GM13977 (cell line): ENCODE measurements around the gene CFAP52.

Experiments
- DNase-seq: peaks from one replicate; pipeline ENCODE4 v3.0.0; 2012; ENCODE audit warnings: low spot score
- CTCF ChIP-seq: IDR thresholded peaks from 2 replicates; pipeline ENCODE4 v1.5.1; 2012; ENCODE audit warnings: mild to moderate bottlenecking, control low read depth; ENCODE audit not compliant: insufficient read depth; ENCODE audit errors: extremely low read depth, missing control alignments
- in situ Hi-C: fragments of 300-500 bp; cut with MboI; formaldehyde crosslinking; loops from one replicate; pipeline ENCODE4 v1.12.0; 2022; ENCODE audit warnings: low sequenced_read_pairs, low pct_unique_long_range_greater_than_20kb, mixed read lengths, inconsistent platforms; ENCODE audit not compliant: unreplicated experiment

The CFAP52 gene

DNA sequence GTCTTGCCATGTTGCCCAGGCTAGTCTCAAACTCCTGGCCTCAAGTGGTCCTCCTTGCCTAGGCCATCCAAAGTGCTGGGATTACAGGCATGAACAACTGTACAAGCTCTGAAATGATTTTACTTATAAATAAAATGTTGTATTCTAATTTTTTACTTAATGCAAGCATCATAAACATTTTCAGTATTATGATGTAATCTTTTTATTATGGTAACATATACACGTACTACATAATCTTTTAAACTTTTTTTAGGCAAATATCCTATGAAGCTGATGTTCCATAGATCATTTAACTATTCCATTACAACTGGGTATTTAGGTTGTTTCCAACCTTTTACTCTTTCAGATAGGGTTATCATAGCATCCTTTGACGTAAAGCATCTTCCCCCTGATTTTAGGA is 35.1 kb downstream of the CFAP52 start:
- in situ Hi-C loops: no loop called here
- no peak for DNase-seq
- no peak for TF ChIP-seq CTCF

DNA sequence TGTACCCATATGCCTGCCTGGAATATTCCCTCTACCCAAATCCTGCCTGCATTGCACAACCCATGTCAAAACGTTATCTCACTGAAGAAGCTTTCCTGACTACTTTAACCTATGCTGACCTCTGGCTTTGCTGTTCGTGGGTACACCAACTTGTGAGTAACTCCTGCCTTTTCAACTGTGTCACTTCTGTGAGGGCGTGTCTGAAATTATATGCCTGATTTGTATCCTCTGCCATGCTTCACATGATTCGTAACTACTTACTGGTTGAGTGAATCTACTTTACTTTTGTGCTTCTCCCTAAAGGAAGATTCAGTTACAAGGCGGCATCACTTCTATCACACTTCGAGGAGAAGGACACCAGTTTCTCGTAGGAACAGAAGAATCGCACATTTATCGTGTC is 35.6 kb downstream of the CFAP52 start:
- no peak for DNase-seq
- in situ Hi-C loops: no loop called here
- TF ChIP-seq CTCF: no peak

DNA sequence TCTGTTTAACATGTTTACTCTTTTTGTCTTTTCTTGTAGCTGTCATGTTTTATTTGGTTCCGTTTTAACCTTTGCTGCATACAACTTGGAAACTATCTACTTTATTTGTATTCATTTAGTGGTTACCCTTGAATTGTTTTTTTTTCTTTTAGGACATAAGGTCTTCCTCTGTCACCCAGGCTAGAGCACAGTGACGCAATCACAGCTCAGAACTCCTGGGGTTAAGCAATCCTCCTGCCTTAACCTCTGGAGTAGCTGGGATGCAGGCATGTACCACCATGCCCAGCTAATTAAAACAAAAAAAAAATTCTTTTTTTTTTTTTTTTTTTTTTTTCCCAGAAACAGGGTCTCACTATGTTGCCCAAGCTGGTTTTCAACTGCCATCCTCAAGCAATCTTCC is 39.0 kb downstream of the CFAP52 start:
- no peak for DNase-seq
- in situ Hi-C loops: no loop called here
- TF ChIP-seq CTCF: no peak

GRCh38 chr17:9622961-9623360 is 46.5 kb downstream of the CFAP52 start:
- DNase-seq: no peak
- no peak for TF ChIP-seq CTCF
- in situ Hi-C loops: no loop called here

- in situ Hi-C loops: no loop called here
- TF ChIP-seq CTCF: no peak
- DNase-seq: no peak
Observed at GRCh38 chr17:9628509-9628908, 52.1 kb downstream of the CFAP52 start.

- no peak for TF ChIP-seq CTCF
- in situ Hi-C loops: no loop called here
- DNase-seq: no peak
Observed at GRCh38 chr17:9632741-9633140, 56.3 kb downstream of the CFAP52 start.

DNA sequence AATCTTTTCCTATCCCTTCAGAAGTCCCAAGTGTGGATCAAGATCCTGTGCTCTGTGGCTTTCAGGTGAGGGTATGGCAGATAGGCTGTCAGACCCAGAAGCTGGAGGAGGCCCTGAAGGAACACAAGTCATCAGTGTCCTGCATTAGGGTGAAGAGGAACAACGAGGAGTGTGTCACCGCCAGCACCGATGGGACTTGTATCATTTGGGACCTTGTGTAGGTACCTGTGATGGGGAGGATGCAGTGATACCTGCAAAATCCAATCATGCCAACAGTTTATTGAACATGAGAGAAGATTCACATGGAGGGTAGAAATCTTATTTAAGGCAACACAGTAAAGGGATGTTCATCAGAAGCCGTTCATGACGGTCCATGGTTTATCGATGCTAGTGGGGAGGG is 58.9 kb downstream of the CFAP52 start:
- TF ChIP-seq CTCF: no peak
- in situ Hi-C loops: no loop called here
- no peak for DNase-seq
